ENCODE measurements around the gene SLAMF9. TPM values are rescaled to one million over a fixed set of nuclear protein-coding genes. Genes with fewer than 3 reads are reported as not detected.
A peak's percentile ranks its signal among the peaks of the same experiment; 100 is the strongest.

The SLAMF9 gene
- total RNA-seq, 2 donors from 2014 or later = not detected

DNA sequence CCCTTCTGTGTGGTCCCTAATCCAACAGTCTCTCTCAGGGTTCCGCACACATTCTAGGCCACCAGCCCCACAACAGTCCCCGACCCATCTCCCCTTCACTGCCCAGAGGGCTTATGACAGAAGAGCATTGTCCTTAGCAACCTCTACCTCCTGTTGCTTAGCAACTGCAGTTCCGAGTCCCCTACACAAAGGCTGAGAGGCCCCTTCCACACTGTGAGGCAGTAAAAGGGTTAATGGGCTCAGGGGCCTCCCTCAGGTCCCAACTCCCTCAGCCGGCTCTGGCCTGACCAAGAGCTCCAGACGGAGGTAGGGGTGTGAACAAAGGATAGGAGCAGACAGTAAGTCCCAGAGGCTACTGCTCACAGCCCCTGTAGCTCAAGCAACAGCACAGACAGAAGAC, 12.9 kb downstream of the SLAMF9 start:
- ATAC-seq (no peak), DNase-seq (ENCODE audit: low spot score in 2 of 2) (no peak)
- Mint-ChIP-seq H3K9me3 (no peaks in the 10 kb centered on the region), H3K36me3 (no peaks in the 10 kb centered on the region), H3K27ac (no peak overlapping the region)

DNA sequence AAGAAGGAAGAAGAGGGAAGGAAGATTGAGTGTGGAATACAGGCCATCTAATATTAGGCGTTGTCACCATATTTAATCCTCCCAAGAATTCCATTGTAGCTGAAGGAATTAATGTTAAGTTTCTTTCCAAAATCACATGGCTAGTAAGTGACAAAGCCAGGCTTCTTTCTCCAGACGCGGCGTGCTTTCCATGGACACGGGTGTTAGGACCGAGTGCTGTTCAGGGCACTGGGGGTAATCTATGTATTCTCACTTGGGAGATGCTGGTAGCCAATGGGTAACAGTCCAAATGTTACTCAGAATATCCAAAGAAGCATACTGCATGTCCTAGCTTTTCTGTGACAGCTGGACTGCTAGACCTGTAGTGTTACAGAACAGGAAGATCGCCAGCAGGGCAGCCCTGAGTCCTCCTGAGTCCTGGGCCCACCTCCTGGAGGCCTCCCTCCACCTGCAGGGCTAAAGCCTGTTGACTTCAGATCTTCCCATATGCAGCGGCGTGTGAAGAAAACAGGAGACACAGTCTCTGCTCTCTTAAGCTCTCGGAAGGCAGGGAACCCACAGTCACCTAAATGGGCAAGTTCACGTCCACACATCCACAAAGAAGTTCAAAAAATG, 13.9 kb downstream of the SLAMF9 start:
- ATAC-seq = no peak
- DNase-seq (ENCODE audit: low spot score in 2 of 2) = no peak
- no peak overlapping the region for H3K27ac Mint-ChIP-seq
- H3K9me3 Mint-ChIP-seq = no peaks in the 10 kb centered on the region
- H3K36me3 Mint-ChIP-seq = no peaks in the 10 kb centered on the region

DNA sequence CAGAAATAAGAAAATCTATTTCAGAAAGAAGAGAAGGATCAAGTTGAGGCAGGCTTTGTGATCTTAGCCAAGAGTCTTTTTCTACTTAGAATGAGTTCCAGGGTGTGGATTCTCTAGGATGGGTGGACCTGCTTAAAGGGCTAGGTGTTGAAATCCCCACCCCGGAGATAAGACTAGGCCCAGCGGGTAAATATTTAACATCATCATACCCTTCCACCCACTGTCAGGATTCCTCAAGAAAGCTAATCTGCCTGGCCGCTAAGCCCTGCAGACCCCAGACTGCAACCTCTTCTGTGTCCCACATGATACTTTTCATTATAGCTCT, 14.4 kb downstream of the SLAMF9 start:
- no peaks in the 10 kb centered on the region for H3K36me3 Mint-ChIP-seq
- no peaks in the 10 kb centered on the region for H3K9me3 Mint-ChIP-seq
- no peak overlapping the region for H3K27ac Mint-ChIP-seq
- no peak for ATAC-seq
- no peak for DNase-seq (ENCODE audit: low spot score in 2 of 2)

DNA sequence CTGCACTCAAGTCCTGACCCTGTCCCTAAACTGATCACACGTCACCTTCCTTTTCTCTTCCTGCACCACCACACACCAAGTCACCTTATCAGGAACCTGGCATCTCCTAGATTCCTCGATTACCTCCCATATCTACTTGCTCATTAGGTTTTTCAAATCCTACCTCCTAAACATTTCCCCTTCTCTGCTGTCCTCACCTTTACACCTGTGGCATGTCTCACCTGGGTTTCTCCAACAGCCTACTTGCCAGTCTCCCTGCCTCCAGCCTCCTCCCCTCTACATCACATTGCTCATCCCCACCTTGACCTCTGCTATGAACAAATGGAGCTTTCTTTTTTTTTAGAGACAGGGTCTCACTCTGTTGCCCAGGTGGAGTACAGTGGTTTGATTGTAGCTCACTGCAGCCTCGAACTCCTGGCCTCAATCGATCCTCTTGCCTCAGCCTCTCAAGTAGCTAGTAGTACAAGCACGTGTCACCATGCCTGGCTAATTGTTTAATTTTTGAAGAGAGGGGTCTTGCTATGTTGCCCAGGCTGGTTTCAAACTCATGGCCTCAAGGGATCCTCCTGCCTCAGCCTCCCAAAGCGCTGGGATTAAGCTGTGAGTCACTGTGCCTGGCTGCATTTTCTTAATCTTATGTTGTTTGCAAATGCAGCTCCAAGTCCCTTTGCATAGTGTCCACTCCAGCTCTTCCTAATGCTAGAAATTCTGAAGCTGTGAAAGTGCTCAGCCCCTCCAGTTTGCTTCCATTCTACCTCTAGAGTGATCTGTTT, 14.9 kb downstream of the SLAMF9 start:
- ATAC-seq (no peak), DNase-seq (ENCODE audit: low spot score in 2 of 2) (no peak)
- Mint-ChIP-seq H3K36me3 (no peaks in the 10 kb centered on the region), H3K9me3 (no peaks in the 10 kb centered on the region), H3K27ac (no peak overlapping the region)

DNA sequence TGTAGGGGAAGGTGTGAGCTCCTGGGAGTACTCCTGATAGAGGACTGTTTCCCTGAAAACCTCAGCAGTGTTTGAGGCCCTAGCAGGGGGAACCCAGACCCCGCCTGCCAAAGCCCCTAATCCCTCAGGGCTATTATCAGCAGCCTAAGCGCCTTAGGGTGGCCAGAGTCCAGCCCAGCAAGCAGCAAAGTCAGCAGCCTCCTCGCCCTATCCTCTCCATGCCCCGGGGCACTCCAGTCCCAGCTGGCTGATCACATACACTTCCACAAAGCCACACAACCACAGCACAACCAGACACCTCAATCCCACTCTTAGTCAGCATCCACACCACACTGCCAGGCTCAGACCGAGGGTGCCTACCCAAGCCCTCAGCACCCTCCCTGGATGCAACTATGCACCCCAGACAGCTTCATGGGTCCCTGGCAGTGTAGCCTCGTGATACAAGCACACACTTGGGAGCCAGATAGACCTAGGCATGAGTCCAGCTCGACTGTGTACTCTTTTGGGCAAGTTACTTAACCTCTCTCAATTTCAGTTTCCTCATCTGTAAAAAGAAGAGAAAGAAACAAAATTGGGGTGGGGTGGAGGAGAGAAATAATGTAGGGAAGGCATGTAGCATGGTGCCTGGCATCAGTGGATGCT, 15.7 kb downstream of the SLAMF9 start:
- ATAC-seq (peak in 1 of 2 donors; percentile 52), DNase-seq (ENCODE audit: low spot score in 2 of 2) (no peak)
- H3K27ac Mint-ChIP-seq = no peak overlapping the region
- no peaks in the 10 kb centered on the region for H3K36me3 Mint-ChIP-seq
- no peaks in the 10 kb centered on the region for H3K9me3 Mint-ChIP-seq

DNA sequence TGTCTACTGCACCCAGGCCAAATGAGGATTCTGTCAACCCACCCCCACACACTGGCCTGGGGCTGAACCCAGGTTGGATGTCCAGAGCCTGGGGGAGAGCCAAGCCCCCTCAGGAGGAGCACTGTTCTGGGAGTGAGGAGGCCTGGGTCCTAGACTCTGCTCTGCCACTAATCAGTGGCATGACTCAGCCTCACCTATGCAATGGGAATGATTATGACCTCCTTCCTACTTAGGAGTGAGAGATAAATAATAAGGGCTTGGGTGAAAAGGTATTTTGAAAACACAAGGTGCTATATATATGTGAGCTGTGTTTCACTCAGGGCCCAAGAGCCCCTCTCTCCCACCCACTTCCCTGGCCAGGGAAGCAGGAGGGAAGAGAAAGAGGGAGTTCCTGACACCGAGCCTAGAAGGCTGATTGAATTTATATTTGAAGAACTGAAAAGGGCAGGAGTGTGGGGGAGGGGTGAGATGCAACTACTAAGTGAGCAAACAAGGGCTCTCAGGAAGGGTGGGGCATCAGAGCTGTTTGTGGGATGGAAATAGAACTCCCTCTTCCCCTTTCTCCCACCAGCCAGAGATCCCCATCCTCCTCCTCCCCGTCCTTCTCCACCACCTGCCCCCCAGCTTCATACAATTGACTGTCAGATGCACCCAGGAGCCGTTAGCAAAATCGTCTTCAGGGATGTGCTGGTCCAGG, 16.8 kb downstream of the SLAMF9 start:
- Mint-ChIP-seq H3K36me3 (no peaks in the 10 kb centered on the region), H3K27ac (no peak overlapping the region), H3K9me3 (no peaks in the 10 kb centered on the region)
- DNase-seq (ENCODE audit: low spot score in 2 of 2) (no peak), ATAC-seq (no peak)

DNA sequence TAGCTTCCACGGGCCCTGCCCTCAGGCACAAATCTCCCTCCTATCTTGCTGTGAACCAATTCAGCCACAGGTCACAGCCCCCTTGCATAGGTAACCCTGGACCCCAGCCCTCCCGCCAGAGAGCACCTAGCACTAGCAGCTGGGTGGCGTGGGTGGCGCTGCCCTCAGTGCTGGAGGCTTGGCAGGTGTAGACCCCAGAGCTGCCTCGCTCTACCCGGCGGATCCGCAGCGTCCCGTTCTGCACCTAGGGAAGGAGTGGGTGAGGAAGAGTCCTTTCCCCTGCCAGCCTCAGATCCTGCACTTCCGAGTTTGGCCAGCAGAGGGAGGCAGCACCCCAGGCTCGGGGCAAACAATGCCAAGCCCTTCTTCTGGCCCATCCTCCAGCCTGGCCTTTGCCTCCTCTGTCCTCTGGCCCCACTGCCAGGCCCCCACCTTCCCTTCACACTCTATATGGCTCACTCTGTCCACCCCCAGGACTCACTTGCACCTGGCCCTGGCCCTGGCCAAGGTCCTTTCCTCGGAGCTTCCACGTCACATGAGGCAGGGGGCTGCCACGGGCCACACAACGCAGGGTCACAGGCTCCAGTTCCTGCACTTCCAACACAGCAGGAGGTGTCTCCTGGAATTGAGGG, 17.6 kb downstream of the SLAMF9 start:
- ATAC-seq = peak; percentile 79 to 86
- Mint-ChIP-seq H3K9me3 (no peaks in the 10 kb centered on the region), H3K27ac (no peak overlapping the region), H3K36me3 (no peaks in the 10 kb centered on the region)
- DNase-seq (ENCODE audit: low spot score in 2 of 2) = peak; percentile 81 to 97

DNA sequence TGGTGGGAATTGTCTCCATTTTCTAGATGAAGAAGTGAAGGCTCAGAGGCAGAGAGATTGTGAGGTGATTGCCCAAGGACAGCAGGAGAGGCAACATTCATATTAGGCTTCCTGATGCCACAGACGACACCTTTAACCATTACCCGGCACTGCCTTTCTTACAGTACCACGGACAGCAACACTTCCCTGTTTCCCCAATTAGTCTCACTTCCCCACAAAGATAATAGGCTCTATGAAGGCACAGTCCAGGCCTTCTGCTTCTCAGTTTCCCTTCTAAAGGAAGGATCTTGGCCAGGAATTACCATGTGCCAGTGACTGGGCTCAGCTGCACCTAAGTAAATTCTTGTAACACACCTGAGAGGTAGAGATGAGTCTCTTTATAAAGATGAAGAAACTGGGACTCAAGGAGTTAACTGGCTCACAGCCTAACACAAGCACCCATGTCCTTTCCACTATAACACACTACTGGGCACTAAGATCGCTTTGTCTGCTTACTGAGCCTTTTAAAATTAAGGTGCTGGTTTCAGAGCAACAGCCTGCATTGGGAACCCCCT, 18.2 kb downstream of the SLAMF9 start:
- Mint-ChIP-seq H3K36me3 (no peaks in the 10 kb centered on the region), H3K27ac (no peak overlapping the region), H3K9me3 (no peaks in the 10 kb centered on the region)
- no peak for ATAC-seq
- no peak for DNase-seq (ENCODE audit: low spot score in 2 of 2)

DNA sequence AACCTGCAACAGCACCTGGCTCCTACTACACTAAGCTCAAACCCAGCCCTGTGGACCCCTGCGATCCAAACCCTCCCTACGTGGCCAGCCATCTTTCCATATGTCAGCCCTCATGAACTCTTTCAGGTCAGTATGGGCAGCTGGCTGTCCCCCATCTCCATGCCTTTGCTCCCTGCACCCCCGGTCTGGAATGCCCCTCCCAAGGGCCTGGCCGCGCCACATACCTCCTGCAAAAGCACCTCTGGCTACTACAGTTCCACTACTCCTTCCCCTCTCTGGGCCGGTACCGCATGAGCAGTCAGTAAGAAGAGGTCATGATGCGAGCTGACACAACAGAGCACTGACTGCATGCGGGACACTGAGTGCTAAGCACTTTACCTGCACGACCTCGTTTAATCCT, 18.7 kb downstream of the SLAMF9 start:
- H3K9me3 Mint-ChIP-seq = no peaks in the 10 kb centered on the region
- no peak for ATAC-seq
- no peak overlapping the region for H3K27ac Mint-ChIP-seq
- H3K36me3 Mint-ChIP-seq = no peaks in the 10 kb centered on the region
- no peak for DNase-seq (ENCODE audit: low spot score in 2 of 2)

DNA sequence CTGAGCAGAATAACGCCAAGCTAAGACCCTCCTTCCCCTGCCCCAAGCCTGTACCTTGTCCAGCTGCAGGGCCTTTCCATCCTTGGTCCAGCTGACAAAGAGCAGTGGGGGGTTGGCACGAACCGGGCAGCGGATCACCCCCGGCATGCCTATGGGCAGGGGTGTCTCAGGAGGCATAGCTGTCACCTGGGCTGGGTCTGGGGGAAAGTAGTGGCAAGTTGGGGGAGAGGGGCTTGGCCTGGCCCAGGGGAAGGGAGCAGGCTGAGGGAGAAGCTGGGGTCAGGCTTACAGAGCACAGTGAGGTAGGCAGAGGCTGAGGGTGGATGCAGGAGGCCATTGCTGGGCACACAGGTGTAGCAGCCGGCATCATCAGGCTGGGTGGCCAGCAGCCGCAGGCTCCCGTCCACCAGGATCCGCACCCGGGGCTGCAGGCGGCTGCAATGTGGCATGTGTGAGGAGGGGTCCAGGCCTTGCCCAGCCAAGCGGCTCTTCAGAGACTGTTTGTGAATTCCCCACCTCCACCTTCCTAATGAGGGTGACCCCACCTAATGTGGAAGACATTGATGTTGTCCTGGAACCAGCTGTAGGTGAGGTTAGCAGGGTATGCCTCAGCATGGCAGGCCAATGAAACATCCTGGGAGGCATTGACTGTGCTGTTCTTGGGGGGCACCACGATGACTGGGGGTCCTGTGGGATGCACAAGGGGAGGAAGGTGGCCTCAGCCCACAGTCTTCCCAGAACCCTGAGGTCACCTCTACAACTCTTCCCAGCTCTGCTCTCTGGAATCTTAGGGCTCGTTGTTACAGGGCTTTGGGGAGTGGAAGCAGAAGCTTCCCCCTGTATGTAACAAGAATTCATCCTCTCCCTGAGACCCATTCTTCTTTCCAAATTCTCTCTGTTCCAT, 19.6 kb downstream of the SLAMF9 start:
- Mint-ChIP-seq H3K27ac (no peak overlapping the region), H3K9me3 (no peaks in the 10 kb centered on the region), H3K36me3 (no peaks in the 10 kb centered on the region)
- ATAC-seq = no peak
- DNase-seq (ENCODE audit: low spot score in 2 of 2) = no peak

DNA sequence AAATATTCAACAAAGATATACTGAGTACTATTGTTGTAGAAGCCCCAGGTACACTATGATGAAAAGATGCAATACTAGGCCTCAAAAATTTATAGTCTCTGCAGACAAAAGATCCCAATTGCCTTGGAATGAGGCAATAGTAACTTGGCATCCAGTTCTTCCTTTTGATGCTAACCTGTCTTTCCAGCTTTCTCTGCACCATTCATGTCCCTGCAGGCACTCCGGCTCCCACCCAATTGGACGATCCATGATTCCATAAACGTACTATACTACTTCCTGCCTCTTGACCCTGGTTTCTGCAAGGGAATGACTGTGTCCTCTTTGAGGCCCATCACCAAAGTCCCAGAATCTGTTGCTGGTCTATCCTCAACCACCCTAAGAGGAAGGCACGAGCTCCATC, 20.7 kb downstream of the SLAMF9 start:
- DNase-seq (ENCODE audit: low spot score in 2 of 2) (no peak), ATAC-seq (no peak)
- H3K36me3 Mint-ChIP-seq = no peaks in the 10 kb centered on the region
- no peak overlapping the region for H3K27ac Mint-ChIP-seq
- no peaks in the 10 kb centered on the region for H3K9me3 Mint-ChIP-seq

DNA sequence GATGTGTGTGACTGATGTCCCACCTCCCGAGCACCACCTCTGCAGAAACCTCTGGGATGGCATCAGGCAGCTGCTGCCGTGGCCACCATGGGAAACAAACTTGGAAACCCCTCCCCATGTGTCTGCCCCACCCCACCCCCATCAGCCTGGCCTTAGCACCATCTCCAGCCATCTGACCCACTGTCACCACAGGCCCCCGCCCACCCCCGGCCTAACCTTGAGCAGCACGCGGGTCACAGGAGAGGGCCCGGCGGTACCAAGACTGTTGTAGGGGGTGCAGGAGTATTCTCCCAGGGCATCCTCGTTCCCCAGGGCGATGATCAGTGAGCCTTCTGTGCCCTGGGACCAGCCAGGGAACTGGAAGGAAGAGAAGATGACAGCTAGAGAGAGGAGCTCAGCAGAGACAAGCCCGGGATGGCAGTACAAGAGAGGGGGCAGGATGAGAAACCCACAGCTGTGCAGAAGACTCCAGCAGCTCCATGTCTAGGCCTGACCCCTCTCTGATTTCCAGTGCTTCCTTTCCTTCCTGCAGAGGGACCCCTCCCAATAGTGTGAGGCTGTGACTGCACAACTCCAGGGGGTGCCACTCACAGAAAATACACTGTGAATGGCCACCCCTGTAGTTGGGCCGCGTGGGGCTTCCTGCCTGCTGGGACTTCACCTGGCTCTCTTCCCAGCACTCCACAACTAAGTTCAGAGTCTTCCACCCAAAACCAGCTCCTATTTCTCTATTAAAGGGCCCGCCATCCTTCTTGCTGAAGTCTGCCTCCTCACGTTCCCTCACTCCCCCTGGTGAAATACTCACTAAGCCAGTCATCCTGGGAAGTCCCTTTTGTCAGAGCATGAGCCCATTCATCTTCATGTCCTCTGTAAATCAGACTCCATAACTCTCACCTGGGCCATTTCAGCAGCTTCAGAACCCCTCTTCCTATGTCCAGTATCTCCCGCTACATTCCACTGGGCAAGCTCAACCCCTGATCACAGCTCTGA, 21.4 kb downstream of the SLAMF9 start:
- no peak for DNase-seq (ENCODE audit: low spot score in 2 of 2)
- Mint-ChIP-seq H3K36me3 (no peaks in the 10 kb centered on the region), H3K27ac (no peak overlapping the region), H3K9me3 (no peaks in the 10 kb centered on the region)
- ATAC-seq = no peak

DNA sequence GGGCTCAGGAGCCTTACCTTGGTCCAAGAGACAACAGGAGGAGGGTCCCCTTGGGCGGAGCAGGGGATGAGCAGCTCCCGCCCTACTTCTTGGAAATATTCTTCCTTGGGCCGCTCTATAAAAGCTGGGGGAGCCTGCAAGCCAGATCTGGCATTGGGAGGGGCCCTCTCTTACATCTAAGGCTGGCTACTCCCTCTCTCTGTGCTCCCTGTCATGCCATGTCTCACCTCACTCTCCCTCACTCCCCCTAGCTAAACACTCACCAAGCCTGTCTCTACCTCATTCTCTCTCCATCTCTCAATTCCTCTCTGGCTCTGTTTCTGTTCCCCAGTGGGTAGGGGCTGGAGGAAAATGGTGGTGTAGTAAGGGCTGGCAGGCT, 22.3 kb downstream of the SLAMF9 start:
- H3K36me3 Mint-ChIP-seq = no peaks in the 10 kb centered on the region
- ATAC-seq (no peak), DNase-seq (ENCODE audit: low spot score in 2 of 2) (no peak)
- H3K27ac Mint-ChIP-seq = no peak overlapping the region
- no peaks in the 10 kb centered on the region for H3K9me3 Mint-ChIP-seq

DNA sequence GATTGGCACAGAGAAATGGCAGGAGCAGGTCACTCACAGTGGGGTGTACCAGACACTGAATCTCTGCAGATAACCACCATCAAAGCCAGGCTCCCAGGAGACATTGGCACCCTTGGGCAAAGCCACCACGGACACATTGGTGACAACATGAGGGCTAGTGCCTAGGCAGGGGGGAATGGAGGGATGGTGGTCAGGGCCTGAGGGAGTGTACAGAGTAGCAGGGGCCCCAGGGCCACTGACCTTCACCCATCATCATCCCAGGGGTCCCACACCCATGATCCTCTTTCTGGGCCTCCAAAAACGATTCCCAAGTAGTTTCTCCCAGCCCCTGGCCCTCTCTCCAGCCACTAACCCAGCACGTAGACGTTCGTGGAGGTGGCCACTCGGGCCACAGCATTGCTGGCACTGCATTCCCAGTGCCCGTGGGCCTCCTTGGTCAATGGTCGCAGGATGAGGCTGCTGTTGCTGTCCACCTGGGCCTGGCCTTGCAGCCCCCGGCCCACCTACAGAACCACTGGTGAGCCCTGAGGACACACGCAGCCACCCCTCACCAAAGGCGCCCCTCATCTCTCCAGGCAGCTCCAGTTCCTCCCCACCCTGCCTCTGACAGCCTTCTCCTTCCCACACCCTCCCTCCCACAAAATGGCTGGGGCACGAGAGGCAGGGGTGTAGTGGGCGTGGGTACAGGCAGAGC, 22.8 kb downstream of the SLAMF9 start:
- DNase-seq (ENCODE audit: low spot score in 2 of 2) (no peak), ATAC-seq (no peak)
- Mint-ChIP-seq H3K36me3 (no peaks in the 10 kb centered on the region), H3K27ac (no peak overlapping the region), H3K9me3 (no peaks in the 10 kb centered on the region)

Data from activated naive CD4-positive, alpha-beta T cell treated with anti-CD3 and anti-CD28 coated beads, Interleukin-2, amount 50 U/mL, for 72 hours (primary cell).